ENCODE results near the gene LRRC71. TPM values are rescaled to one million over a fixed set of nuclear protein-coding genes. Genes with fewer than 3 reads are reported as not detected.

Gene LRRC71
- total and polyA plus RNA-seq, 2 donors (not counting 1 experiment from before 2014, with no cell fraction given) = not detected

DNA sequence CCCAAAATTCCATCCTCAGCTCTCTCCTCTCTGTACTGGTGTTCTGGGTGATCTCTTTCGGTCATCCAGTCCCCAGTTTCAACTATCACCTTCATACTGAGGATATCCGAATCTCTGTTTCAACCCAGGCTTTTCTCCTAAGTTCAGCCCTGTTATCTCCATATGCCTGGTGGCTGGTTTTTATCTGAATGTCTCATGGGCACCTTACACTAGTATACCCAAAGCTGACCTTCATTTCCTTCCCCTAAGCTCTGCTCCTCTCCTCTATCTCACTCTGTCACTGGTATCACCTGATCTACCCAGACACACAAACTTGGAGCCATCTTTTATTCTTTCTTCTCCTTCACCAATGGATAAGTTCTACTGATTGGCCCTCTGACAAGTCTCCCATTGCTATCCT is 53.0 kb downstream of the LRRC71 start:
- TF ChIP-seq, protein P1, sequence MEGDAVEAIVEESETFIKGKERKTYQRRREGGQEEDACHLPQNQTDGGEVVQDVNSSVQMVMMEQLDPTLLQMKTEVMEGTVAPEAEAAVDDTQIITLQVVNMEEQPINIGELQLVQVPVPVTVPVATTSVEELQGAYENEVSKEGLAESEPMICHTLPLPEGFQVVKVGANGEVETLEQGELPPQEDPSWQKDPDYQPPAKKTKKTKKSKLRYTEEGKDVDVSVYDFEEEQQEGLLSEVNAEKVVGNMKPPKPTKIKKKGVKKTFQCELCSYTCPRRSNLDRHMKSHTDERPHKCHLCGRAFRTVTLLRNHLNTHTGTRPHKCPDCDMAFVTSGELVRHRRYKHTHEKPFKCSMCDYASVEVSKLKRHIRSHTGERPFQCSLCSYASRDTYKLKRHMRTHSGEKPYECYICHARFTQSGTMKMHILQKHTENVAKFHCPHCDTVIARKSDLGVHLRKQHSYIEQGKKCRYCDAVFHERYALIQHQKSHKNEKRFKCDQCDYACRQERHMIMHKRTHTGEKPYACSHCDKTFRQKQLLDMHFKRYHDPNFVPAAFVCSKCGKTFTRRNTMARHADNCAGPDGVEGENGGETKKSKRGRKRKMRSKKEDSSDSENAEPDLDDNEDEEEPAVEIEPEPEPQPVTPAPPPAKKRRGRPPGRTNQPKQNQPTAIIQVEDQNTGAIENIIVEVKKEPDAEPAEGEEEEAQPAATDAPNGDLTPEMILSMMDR (IDR thresholded peaks at IDR 0.05) = no peak
- no peak for TF ChIP-seq EZH2 (IDR thresholded peaks at IDR 0.05; ENCODE audit: borderline replicate concordance, insufficient read depth, low read depth, low read length, poor library complexity, severe bottlenecking)
- H3K79me2 ChIP-seq (ENCODE audit: control insufficient read depth, insufficient read depth, low read length) = no peaks in the 10 kb centered on the region
- no peaks in the 10 kb centered on the region for H3K4me1 Mint-ChIP-seq
- H3K4me3 Mint-ChIP-seq = no peak overlapping the region
- 90% methylated on average over 2 of the region's 2 CpGs for WGBS (ENCODE audit: insufficient coverage)
- H3K9me3 Mint-ChIP-seq (ENCODE audit: insufficient read depth) = no peaks in the 10 kb centered on the region
- peaks cover 0 to 14% (median 7%) of the 10 kb centered on the region in 4 experiments for H3K27me3 ChIP-seq (replicated peaks in 1 of 4; ENCODE audit: control extremely low read depth in 1 of 4, control insufficient read depth in 3 of 4, insufficient read depth in 4 of 4, low read length in 3 of 4)
- H3K27me3 Mint-ChIP-seq = peaks cover 46% of the 10 kb centered on the region
- no peak overlapping the region for H3K27ac Mint-ChIP-seq
- DNase-seq (no peak), ATAC-seq (ENCODE audit: low read depth) (no peak)
- POLR2A ChIA-PET = no interaction called here
- no peaks in the 10 kb centered on the region for H3K4me1 ChIP-seq (ENCODE audit: control insufficient read depth in 2 of 2, insufficient read depth in 2 of 2, low read length in 2 of 2)
- no peak overlapping the region for H3K9ac ChIP-seq (ENCODE audit: low read length)
- H2AFZ ChIP-seq (ENCODE audit: insufficient read depth, low read depth, low read length, poor library complexity, severe bottlenecking) = no peak overlapping the region
- H4K20me1 ChIP-seq (ENCODE audit: control insufficient read depth, insufficient read depth, low read length, poor library complexity, severe bottlenecking) = no peaks in the 10 kb centered on the region
- H3K9me3 ChIP-seq (ENCODE audit: control extremely low read depth in 1 of 3, control insufficient read depth in 2 of 3, insufficient read depth in 1 of 3, low read length in 2 of 3) = no peaks in the 10 kb centered on the region
- no peak overlapping the region for H3K4me3 ChIP-seq (ENCODE audit: control extremely low read depth in 1 of 5, extremely low read depth in 1 of 5, insufficient read depth in 1 of 5, low read depth in 2 of 5, low read length in 4 of 5)
- H3K27ac ChIP-seq (ENCODE audit: low read length in 2 of 2) = no peak overlapping the region
- CTCF ChIA-PET = no interaction called here
- intact Hi-C loops (cut with micrococcal nuclease) = no loop called here
- no peaks in the 10 kb centered on the region for H3K36me3 ChIP-seq (replicated peaks in 1 of 2; ENCODE audit: control extremely low read depth in 1 of 2, control insufficient read depth in 1 of 2, extremely low read depth in 1 of 2, insufficient read depth in 2 of 2, low read length in 1 of 2)
- no peak overlapping the region for H3K4me2 ChIP-seq (replicated peaks; ENCODE audit: low read depth, low read length, poor library complexity, severe bottlenecking)

GRCh38 chr1:156975084-156975483 is 54.7 kb downstream of the LRRC71 start:
- POLR2A ChIA-PET = no interaction called here
- no peaks in the 10 kb centered on the region for H4K20me1 ChIP-seq (ENCODE audit: control insufficient read depth, insufficient read depth, low read length, poor library complexity, severe bottlenecking)
- no peak overlapping the region for H3K27ac Mint-ChIP-seq

More at GRCh38 chr1:156975084-156975483, 54.7 kb downstream of the LRRC71 start:
- H3K36me3 ChIP-seq (replicated peaks in 1 of 2; ENCODE audit: control extremely low read depth in 1 of 2, control insufficient read depth in 1 of 2, extremely low read depth in 1 of 2, insufficient read depth in 2 of 2, low read length in 1 of 2) = no peaks in the 10 kb centered on the region
- no peak for DNase-seq
- Mint-ChIP-seq H3K27me3 (peaks cover 50% of the 10 kb centered on the region), H3K9me3 (ENCODE audit: insufficient read depth) (no peaks in the 10 kb centered on the region), H3K4me1 (no peaks in the 10 kb centered on the region), H3K4me3 (no peak overlapping the region)
- H3K79me2 ChIP-seq (ENCODE audit: control insufficient read depth, insufficient read depth, low read length) = no peaks in the 10 kb centered on the region
- no peak for TF ChIP-seq EZH2 (IDR thresholded peaks at IDR 0.05; ENCODE audit: borderline replicate concordance, insufficient read depth, low read depth, low read length, poor library complexity, severe bottlenecking)
- TF ChIP-seq, protein P1 (IDR thresholded peaks at IDR 0.05) = no peak
- H3K4me2 ChIP-seq (replicated peaks; ENCODE audit: low read depth, low read length, poor library complexity, severe bottlenecking) = no peak overlapping the region
- no peak overlapping the region for H3K27ac ChIP-seq (ENCODE audit: low read length in 2 of 2)
- no peaks in the 10 kb centered on the region for H3K4me1 ChIP-seq (ENCODE audit: control insufficient read depth in 2 of 2, insufficient read depth in 2 of 2, low read length in 2 of 2)
- no peak overlapping the region for H2AFZ ChIP-seq (ENCODE audit: insufficient read depth, low read depth, low read length, poor library complexity, severe bottlenecking)
- H3K27me3 ChIP-seq (replicated peaks in 1 of 4; ENCODE audit: control extremely low read depth in 1 of 4, control insufficient read depth in 3 of 4, insufficient read depth in 4 of 4, low read length in 3 of 4) = peaks cover 0 to 11% (median 3%) of the 10 kb centered on the region in 4 experiments
- no peaks in the 10 kb centered on the region for H3K9me3 ChIP-seq (ENCODE audit: control extremely low read depth in 1 of 3, control insufficient read depth in 2 of 3, insufficient read depth in 1 of 3, low read length in 2 of 3)
- no CpG with 5 or more reads among the region's 2 CpGs for WGBS (ENCODE audit: insufficient coverage)
- CTCF ChIA-PET = no interaction called here
- ATAC-seq (ENCODE audit: low read depth) = no peak
- no peak overlapping the region for H3K9ac ChIP-seq (ENCODE audit: low read length)
- intact Hi-C loops (cut with micrococcal nuclease) = no loop called here
- H3K4me3 ChIP-seq (ENCODE audit: control extremely low read depth in 1 of 5, extremely low read depth in 1 of 5, insufficient read depth in 1 of 5, low read depth in 2 of 5, low read length in 4 of 5) = no peak overlapping the region
